ENCODE data around the gene LRP3.

DNA sequence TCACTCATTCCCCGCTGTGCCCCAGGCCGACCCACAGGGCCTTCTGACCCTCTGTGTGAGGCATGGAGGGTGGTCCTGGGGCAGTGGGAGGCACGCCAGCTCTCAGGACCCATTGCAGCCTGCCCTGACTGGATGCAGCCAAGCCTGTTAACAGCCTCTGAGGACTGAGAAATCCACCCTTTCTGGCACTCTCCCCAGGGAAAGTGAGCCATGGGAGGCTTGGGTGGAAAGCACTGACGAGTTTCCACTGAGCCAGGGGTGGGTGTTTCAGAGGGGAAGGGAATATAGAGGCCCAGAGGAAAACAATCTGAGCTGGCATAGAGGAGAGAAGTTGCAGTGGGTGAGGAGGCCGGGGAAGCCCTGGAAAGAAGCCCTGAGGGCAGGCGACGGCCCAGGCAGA, 62.1 kb downstream of the LRP3 start:
- TF ChIP-seq, protein P1, sequence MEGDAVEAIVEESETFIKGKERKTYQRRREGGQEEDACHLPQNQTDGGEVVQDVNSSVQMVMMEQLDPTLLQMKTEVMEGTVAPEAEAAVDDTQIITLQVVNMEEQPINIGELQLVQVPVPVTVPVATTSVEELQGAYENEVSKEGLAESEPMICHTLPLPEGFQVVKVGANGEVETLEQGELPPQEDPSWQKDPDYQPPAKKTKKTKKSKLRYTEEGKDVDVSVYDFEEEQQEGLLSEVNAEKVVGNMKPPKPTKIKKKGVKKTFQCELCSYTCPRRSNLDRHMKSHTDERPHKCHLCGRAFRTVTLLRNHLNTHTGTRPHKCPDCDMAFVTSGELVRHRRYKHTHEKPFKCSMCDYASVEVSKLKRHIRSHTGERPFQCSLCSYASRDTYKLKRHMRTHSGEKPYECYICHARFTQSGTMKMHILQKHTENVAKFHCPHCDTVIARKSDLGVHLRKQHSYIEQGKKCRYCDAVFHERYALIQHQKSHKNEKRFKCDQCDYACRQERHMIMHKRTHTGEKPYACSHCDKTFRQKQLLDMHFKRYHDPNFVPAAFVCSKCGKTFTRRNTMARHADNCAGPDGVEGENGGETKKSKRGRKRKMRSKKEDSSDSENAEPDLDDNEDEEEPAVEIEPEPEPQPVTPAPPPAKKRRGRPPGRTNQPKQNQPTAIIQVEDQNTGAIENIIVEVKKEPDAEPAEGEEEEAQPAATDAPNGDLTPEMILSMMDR (IDR thresholded peaks at IDR 0.05; ENCODE audit: low read length): no peak
- no peak for TF ChIP-seq EZH2 (optimal IDR thresholded peaks at IDR 0.05; ENCODE audit: low read depth, low read length)

Measured in MM.1S (cell line).